Measurements from ENCODE around the gene MARK3. TPM values are rescaled to one million over a fixed set of nuclear protein-coding genes. Genes with fewer than 3 reads are reported as not detected.
A peak's percentile ranks its signal among the peaks of the same experiment; 100 is the strongest.

MARK3 gene
- polyA plus RNA-seq, 3 donors: 29.3 to 163 (median 44.7) TPM

DNA sequence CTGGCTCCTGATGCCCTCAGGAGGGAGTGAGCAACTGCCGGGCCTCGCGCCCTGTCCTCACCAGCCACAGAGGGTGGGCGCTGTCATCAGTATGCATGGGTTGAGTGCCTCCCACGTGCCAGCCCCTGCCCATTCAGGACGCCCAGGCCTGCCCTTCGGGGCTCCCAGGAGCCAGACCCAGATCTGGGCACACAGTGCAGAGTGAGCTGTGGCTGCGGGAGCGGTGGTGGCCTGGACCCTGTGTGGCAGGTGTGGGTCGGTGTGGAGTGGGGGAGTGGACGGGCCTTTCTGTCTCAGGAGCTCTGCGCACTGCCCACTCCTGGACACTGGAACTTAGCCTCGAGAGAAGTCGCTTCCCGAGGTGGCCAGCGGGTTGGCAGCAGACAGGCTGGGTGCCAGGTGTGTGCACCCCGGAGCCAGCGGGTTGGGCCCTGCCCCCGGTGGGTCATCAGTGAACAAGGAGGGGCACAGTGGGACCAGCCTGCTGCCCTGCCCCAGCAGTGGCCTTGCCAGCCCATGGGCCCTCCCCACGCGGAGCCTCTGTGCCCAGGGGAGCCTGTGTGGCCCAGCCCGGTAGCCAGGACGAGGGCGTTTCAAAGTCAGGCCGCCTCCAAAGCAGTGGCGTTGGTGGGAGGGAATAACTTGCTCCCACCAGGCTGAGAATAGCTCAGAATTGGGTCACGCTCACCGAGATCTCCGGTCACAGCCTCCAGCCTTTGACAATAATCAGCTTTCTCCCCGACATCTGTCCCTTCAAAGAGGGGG, 153.3 kb downstream of the MARK3 start:
- Histone ChIP-seq H3K36me3 (replicated peaks in 1 of 2; ENCODE audit: control insufficient read depth in 1 of 2, insufficient read depth in 2 of 2, low read length in 2 of 2) (peaks cover 8 to 17% of the 10 kb centered on the region in 2 donors), H3K4me2 (replicated peaks; ENCODE audit: extremely low read depth, low read length, poor library complexity, severe bottlenecking) (no peak overlapping the region), H3K4me3 (replicated peaks in 1 of 3; ENCODE audit: low read depth in 2 of 3, low read length in 3 of 3) (no peak overlapping the region), H3K79me2 (ENCODE audit: insufficient read depth, low read length) (no peaks in the 10 kb centered on the region), H2AFZ (ENCODE audit: insufficient read depth, low read depth, low read length, poor library complexity, severe bottlenecking) (no peak overlapping the region), H3K27ac (ENCODE audit: low read depth in 1 of 2, low read length in 2 of 2) (no peak overlapping the region), H3K9ac (ENCODE audit: insufficient read depth, low read length, poor library complexity, severe bottlenecking) (no peak overlapping the region), H4K20me1 (ENCODE audit: insufficient read depth, low read length) (peaks cover 10% of the 10 kb centered on the region), H3K27me3 (ENCODE audit: control insufficient read depth in 2 of 2, insufficient read depth in 2 of 2, low read length in 2 of 2) (peaks cover 0 to 5% of the 10 kb centered on the region in 2 donors), H3K9me3 (replicated peaks in 1 of 2; ENCODE audit: control insufficient read depth in 1 of 2, insufficient read depth in 1 of 2, low read length in 2 of 2) (no peaks in the 10 kb centered on the region), H3K4me1 (ENCODE audit: control insufficient read depth in 1 of 2, insufficient read depth in 2 of 2, low read length in 2 of 2) (no peaks in the 10 kb centered on the region)
- TF ChIP-seq, protein P1, sequence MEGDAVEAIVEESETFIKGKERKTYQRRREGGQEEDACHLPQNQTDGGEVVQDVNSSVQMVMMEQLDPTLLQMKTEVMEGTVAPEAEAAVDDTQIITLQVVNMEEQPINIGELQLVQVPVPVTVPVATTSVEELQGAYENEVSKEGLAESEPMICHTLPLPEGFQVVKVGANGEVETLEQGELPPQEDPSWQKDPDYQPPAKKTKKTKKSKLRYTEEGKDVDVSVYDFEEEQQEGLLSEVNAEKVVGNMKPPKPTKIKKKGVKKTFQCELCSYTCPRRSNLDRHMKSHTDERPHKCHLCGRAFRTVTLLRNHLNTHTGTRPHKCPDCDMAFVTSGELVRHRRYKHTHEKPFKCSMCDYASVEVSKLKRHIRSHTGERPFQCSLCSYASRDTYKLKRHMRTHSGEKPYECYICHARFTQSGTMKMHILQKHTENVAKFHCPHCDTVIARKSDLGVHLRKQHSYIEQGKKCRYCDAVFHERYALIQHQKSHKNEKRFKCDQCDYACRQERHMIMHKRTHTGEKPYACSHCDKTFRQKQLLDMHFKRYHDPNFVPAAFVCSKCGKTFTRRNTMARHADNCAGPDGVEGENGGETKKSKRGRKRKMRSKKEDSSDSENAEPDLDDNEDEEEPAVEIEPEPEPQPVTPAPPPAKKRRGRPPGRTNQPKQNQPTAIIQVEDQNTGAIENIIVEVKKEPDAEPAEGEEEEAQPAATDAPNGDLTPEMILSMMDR (IDR thresholded peaks at IDR 0.05): no peak
- Mint-ChIP-seq H3K4me1 (no peaks in the 10 kb centered on the region), H3K27me3 (ENCODE audit: low read depth in 3 of 3) (peaks cover 3 to 41% (median 9%) of the 10 kb centered on the region in 3 donors), H3K27ac (peak overlapping the region in 1 of 7 donors; percentile 81), H3K4me3 (no peak overlapping the region), H3K36me3 (peaks cover 5 to 6% of the 10 kb centered on the region in 2 donors), H3K9me3 (no peaks in the 10 kb centered on the region)
- WGBS (ENCODE audit: insufficient coverage): 74% methylated on average over 24 of the region's 30 CpGs
- no peak for DNase-seq
- intact Hi-C loops (cut with micrococcal nuclease): no loop called here

DNA sequence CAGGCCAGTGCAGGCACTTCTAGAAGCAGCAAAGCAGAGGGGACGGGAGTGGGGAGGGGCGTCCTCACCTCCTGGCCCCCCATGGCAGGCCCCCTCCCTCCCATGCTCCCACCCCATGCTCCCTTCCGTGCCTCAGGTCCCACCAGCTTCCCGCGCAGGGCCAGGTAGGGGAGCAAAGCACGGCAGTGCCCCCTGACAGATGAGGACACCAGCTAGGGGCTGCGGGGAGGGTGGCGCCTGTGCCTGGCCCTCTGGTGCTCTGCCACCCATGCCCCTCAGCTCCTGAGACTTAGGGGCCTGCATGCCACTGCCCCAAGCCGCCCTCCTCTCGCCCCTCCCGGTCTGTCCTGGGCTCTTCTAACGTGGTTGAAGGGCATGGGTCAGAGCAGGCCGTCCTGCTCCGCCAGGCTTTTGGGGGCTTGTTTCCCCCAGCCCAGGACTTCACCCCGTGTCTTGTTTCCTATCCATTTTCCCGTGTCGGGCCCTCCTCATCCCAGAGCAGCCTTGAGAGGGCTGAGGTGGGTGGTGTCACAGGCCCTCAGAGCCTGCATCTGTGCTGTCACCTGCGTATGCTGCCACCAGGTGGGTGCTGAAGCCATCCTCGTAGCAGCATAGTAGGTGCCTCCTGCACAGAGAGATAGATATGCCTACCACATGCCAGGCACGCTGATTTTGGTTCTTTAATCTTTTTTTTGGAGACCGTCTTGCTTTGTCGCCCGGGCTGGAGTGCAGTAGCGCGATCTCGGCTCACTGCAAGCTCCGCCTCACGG, 154.0 kb downstream of the MARK3 start:
- peaks cover 10% of the 10 kb centered on the region for H4K20me1 ChIP-seq (ENCODE audit: insufficient read depth, low read length)
- no peaks in the 10 kb centered on the region for H3K79me2 ChIP-seq (ENCODE audit: insufficient read depth, low read length)
- H3K4me2 ChIP-seq (replicated peaks; ENCODE audit: extremely low read depth, low read length, poor library complexity, severe bottlenecking): no peak overlapping the region
- DNase-seq: no peak
- peaks cover 0 to 5% of the 10 kb centered on the region in 2 donors for H3K27me3 ChIP-seq (ENCODE audit: control insufficient read depth in 2 of 2, insufficient read depth in 2 of 2, low read length in 2 of 2)
- H3K4me3 ChIP-seq (replicated peaks in 1 of 3; ENCODE audit: low read depth in 2 of 3, low read length in 3 of 3): no peak overlapping the region
- Mint-ChIP-seq H3K27ac (peak overlapping the region in 1 of 7 donors; percentile 81), H3K4me3 (no peak overlapping the region), H3K27me3 (ENCODE audit: low read depth in 3 of 3) (peaks cover 3 to 41% (median 9%) of the 10 kb centered on the region in 3 donors), H3K36me3 (peaks cover 5 to 6% of the 10 kb centered on the region in 2 donors), H3K9me3 (no peaks in the 10 kb centered on the region), H3K4me1 (no peaks in the 10 kb centered on the region)
- H3K9ac ChIP-seq (ENCODE audit: insufficient read depth, low read length, poor library complexity, severe bottlenecking): no peak overlapping the region
- H3K27ac ChIP-seq (ENCODE audit: low read depth in 1 of 2, low read length in 2 of 2): no peak overlapping the region
- TF ChIP-seq, protein P1 (IDR thresholded peaks at IDR 0.05): no peak
- no peaks in the 10 kb centered on the region for H3K9me3 ChIP-seq (replicated peaks in 1 of 2; ENCODE audit: control insufficient read depth in 1 of 2, insufficient read depth in 1 of 2, low read length in 2 of 2)
- intact Hi-C loops (cut with micrococcal nuclease): no loop called here
- WGBS (ENCODE audit: insufficient coverage): 75% methylated on average over 22 of the region's 28 CpGs
- no peak overlapping the region for H2AFZ ChIP-seq (ENCODE audit: insufficient read depth, low read depth, low read length, poor library complexity, severe bottlenecking)
- H3K36me3 ChIP-seq (replicated peaks in 1 of 2; ENCODE audit: control insufficient read depth in 1 of 2, insufficient read depth in 2 of 2, low read length in 2 of 2): peaks cover 8 to 17% of the 10 kb centered on the region in 2 donors
- H3K4me1 ChIP-seq (ENCODE audit: control insufficient read depth in 1 of 2, insufficient read depth in 2 of 2, low read length in 2 of 2): no peaks in the 10 kb centered on the region

Data from CD14-positive monocyte (primary cell).